Measurements from ENCODE around the gene OR10V1. TPM values are rescaled to one million over a fixed set of nuclear protein-coding genes. Genes with fewer than 3 reads are reported as not detected.

Gene OR10V1
- polyA plus RNA-seq, 2 of the 4 experiments (the other 2 are of a cell fraction) = not detected

GRCh38 chr11:59678813-59679165 lies 34.9 kb downstream of the OR10V1 start:
- Histone ChIP-seq H3K4me1 (no peaks in the 10 kb centered on the region), H3K9me3 (no peaks in the 10 kb centered on the region), H3K4me3 (no peak overlapping the region), H3K27ac (no peak overlapping the region), H3K4me2 (no peak overlapping the region)
- no peak for ATAC-seq
- no peak for FAIRE-seq
- ChIA-PET CTCF (interaction anchor here (0.7 to 3.3 kb wide), 4 partner anchors 9 to 154 kb away, joined by 3 to 30 read pairs (median 18); partner anchors contain the start of gene PATL1), POLR2A (no interaction called here)
- no peak for TF ChIP-seq CTCF (IDR thresholded peaks at IDR 0.05)
- TF ChIP-seq CHD2 (IDR thresholded peaks at IDR 0.05; ENCODE audit: low read length, partially characterized antibody) = no peak
- TF ChIP-seq RAD21 (conservative IDR thresholded peaks at IDR 0.05 in 1 of 2, IDR thresholded peaks at IDR 0.05 in 1 of 2) = no peak
- no peak for TF ChIP-seq SREBF2 (IDR thresholded peaks at IDR 0.05)
- no peak for TF ChIP-seq RARB (CRISPR knock-in tag; IDR thresholded peaks at IDR 0.05)
- no peak for TF ChIP-seq RNF2 (IDR thresholded peaks at IDR 0.05; ENCODE audit: borderline replicate concordance, low read depth)
- TF ChIP-seq SMC3 (IDR thresholded peaks at IDR 0.05) = no peak
- TF ChIP-seq HEYL (CRISPR knock-in tag; IDR thresholded peaks at IDR 0.05) = no peak
- no peak for TF ChIP-seq KDM1A (IDR thresholded peaks at IDR 0.05; ENCODE audit: low read depth)
- TF ChIP-seq HES2 (IDR thresholded peaks at IDR 0.05) = no peak
- TF ChIP-seq NPAS2 (CRISPR knock-in tag; IDR thresholded peaks at IDR 0.05; ENCODE audit: borderline replicate concordance) = no peak
- no peak for TF ChIP-seq EHF (CRISPR knock-in tag; IDR thresholded peaks at IDR 0.05)
- TF ChIP-seq HMGXB4 (CRISPR knock-in tag; IDR thresholded peaks at IDR 0.05; ENCODE audit: borderline replicate concordance) = no peak
- no peak for TF ChIP-seq BCL3 (IDR thresholded peaks at IDR 0.05)
- no peak for TF ChIP-seq CBX2 (IDR thresholded peaks at IDR 0.05; ENCODE audit: borderline replicate concordance, low read depth)
- no peak for TF ChIP-seq TP53 (CRISPR knock-in tag; IDR thresholded peaks at IDR 0.05)
- TF ChIP-seq MAFK (IDR thresholded peaks at IDR 0.05; ENCODE audit: partially characterized antibody) = no peak
- TF ChIP-seq HOXB5 (CRISPR knock-in tag; IDR thresholded peaks at IDR 0.05) = no peak
- no peak for TF ChIP-seq FOSL2 (IDR thresholded peaks at IDR 0.05)
- no peak for TF ChIP-seq FOSL2 (CRISPR knock-in tag; IDR thresholded peaks at IDR 0.05)
- TF ChIP-seq RFX5 (IDR thresholded peaks at IDR 0.05) = no peak
- no peak for DNase-seq (ENCODE audit: low read depth in 1 of 2, low spot score in 1 of 2)
- 71% methylated on average over 3 of the region's 3 CpGs for WGBS (ENCODE audit: missing lambda C conversion rate)

- CTCF ChIA-PET = interaction anchor here (1.5 to 3.3 kb wide), 2 partner anchors 8 to 63 kb away, joined by 3 to 30 read pairs; partner anchors contain the start of genes OSBP and PATL1
- ATAC-seq = no peak
- POLR2A ChIA-PET = interaction anchor here (1.0 kb wide), 1 partner anchor 9 kb away, joined by 10 read pairs; the partner anchor contains the start of gene PATL1
Measured at GRCh38 chr11:59678118-59678812, 35.4 kb downstream of the OR10V1 start.

More at GRCh38 chr11:59678118-59678812, 35.4 kb downstream of the OR10V1 start:
- FAIRE-seq (no peak), DNase-seq (ENCODE audit: low read depth in 1 of 2, low spot score in 1 of 2) (no peak)
- Histone ChIP-seq H3K4me1 (no peaks in the 10 kb centered on the region), H3K4me3 (no peak overlapping the region), H3K27ac (no peak overlapping the region), H3K4me2 (no peak overlapping the region), H3K9me3 (no peaks in the 10 kb centered on the region)
- 54% methylated on average over 2 of the region's 2 CpGs for WGBS (ENCODE audit: missing lambda C conversion rate)
- no peak for TF ChIP-seq JUN (IDR thresholded peaks at IDR 0.05)
- TF ChIP-seq FOSL2 (IDR thresholded peaks at IDR 0.05) = no peak
- TF ChIP-seq FOSL2 (CRISPR knock-in tag; IDR thresholded peaks at IDR 0.05) = 0 out of 2 replicates have a peak, but pooled peaks have one; percentile 12
- TF ChIP-seq RAD21 (conservative IDR thresholded peaks at IDR 0.05 in 1 of 2, IDR thresholded peaks at IDR 0.05 in 1 of 2) = no peak
